IPS DF 6.9 (cell line): Measurements from ENCODE around the gene CYB5A.

Experiments
- DNase-seq: peaks from one replicate; pipeline ENCODE4 v3.0.0-alpha.2; 2013; ENCODE audit warnings: low read depth, low spot score
- H3K27ac ChIP-seq: one replicate; pipeline ENCODE4 v1.5.1; 2013; ENCODE audit warnings: low read length, control low read depth
- H3K27me3 ChIP-seq: 2 replicates; pipeline ENCODE4 v1.6.1; 2013; ENCODE audit warnings: mild to moderate bottlenecking, low read length; ENCODE audit not compliant: control insufficient read depth, insufficient read depth
- H3K36me3 ChIP-seq: 2 replicates; pipeline ENCODE4 v1.6.1; 2013; ENCODE audit warnings: low read length; ENCODE audit not compliant: control insufficient read depth, insufficient read depth
- H3K4me1 ChIP-seq: 2 replicates; pipeline ENCODE4 v1.6.1; 2013; ENCODE audit warnings: low read length; ENCODE audit not compliant: control insufficient read depth, insufficient read depth
- H3K4me3 ChIP-seq: 2 replicates; pipeline ENCODE4 v1.5.1; 2013; ENCODE audit warnings: mild to moderate bottlenecking, low read length
- H3K9me3 ChIP-seq: 2 replicates; pipeline ENCODE4 v1.6.1; 2013; ENCODE audit warnings: low read length, inconsistent platforms; ENCODE audit not compliant: control insufficient read depth, insufficient read depth
- WGBS: extraction: QIAGEN DNeasy Blood & Tissue Kit; methylation state at CpG from one replicate; pipeline ENCODE4 v1.1.7; 2013; ENCODE audit warnings: mixed read lengths, missing lambda C conversion rate; ENCODE audit not compliant: insufficient read length, insufficient coverage; 5-methylcytosine and 5-hydroxymethylcytosine counted together

Gene CYB5A

GRCh38 chr18:74233933-74234325, 57.8 kb downstream of the CYB5A start:
- no peak for DNase-seq
- no CpG with 5 or more reads among the region's 3 CpGs for WGBS
- H3K27me3 ChIP-seq = no peaks in the 10 kb centered on the region
- H3K27ac ChIP-seq = no peak overlapping the region
- 0 out of 2 replicates have a peak, but pooled peaks cover 1% of the 10 kb centered on the region for H3K4me1 ChIP-seq
- no peaks in the 10 kb centered on the region for H3K36me3 ChIP-seq
- no peaks in the 10 kb centered on the region for H3K9me3 ChIP-seq
- H3K4me3 ChIP-seq = no peak overlapping the region

GRCh38 chr18:74230922-74231714, 60.6 kb downstream of the CYB5A start:
- Histone ChIP-seq H3K4me1 (no peaks in the 10 kb centered on the region), H3K4me3 (no peak overlapping the region), H3K27me3 (no peaks in the 10 kb centered on the region), H3K9me3 (no peaks in the 10 kb centered on the region), H3K27ac (no peak overlapping the region), H3K36me3 (no peaks in the 10 kb centered on the region)
- DNase-seq = no peak
- WGBS = no CpG with 5 or more reads among the region's 7 CpGs

GRCh38 chr18:74229891-74230290, 61.9 kb downstream of the CYB5A start:
- WGBS = no CpG with 5 or more reads among the region's 10 CpGs
- Histone ChIP-seq H3K27ac (no peak overlapping the region), H3K9me3 (no peaks in the 10 kb centered on the region), H3K27me3 (no peaks in the 10 kb centered on the region), H3K36me3 (no peaks in the 10 kb centered on the region), H3K4me3 (no peak overlapping the region), H3K4me1 (no peaks in the 10 kb centered on the region)
- no peak for DNase-seq

GRCh38 chr18:74229005-74229404, 62.8 kb downstream of the CYB5A start:
- no CpG with 5 or more reads among the region's 3 CpGs for WGBS
- DNase-seq = no peak
- Histone ChIP-seq H3K27me3 (no peaks in the 10 kb centered on the region), H3K4me3 (no peak overlapping the region), H3K9me3 (no peaks in the 10 kb centered on the region), H3K27ac (no peak overlapping the region), H3K36me3 (no peaks in the 10 kb centered on the region), H3K4me1 (no peaks in the 10 kb centered on the region)

- Histone ChIP-seq H3K27me3 (no peaks in the 10 kb centered on the region), H3K4me3 (no peak overlapping the region), H3K4me1 (no peaks in the 10 kb centered on the region), H3K36me3 (no peaks in the 10 kb centered on the region), H3K9me3 (no peaks in the 10 kb centered on the region), H3K27ac (no peak overlapping the region)
- WGBS = no CpG with 5 or more reads among the region's 5 CpGs
- no peak for DNase-seq
Observed at GRCh38 chr18:74228312-74228711, 63.5 kb downstream of the CYB5A start.

- no CpG with 5 or more reads among the region's 10 CpGs for WGBS
- Histone ChIP-seq H3K4me1 (no peaks in the 10 kb centered on the region), H3K9me3 (no peaks in the 10 kb centered on the region), H3K36me3 (no peaks in the 10 kb centered on the region), H3K27ac (no peak overlapping the region), H3K27me3 (no peaks in the 10 kb centered on the region), H3K4me3 (no peak overlapping the region)
- DNase-seq = no peak
Observed at GRCh38 chr18:74226666-74227065, 65.1 kb downstream of the CYB5A start.

GRCh38 chr18:74226156-74226555, 65.6 kb downstream of the CYB5A start:
- no CpG with 5 or more reads among the region's 4 CpGs for WGBS
- no peak overlapping the region for H3K27ac ChIP-seq
- H3K36me3 ChIP-seq = no peaks in the 10 kb centered on the region
- no peaks in the 10 kb centered on the region for H3K4me1 ChIP-seq
- no peak overlapping the region for H3K4me3 ChIP-seq
- H3K9me3 ChIP-seq = no peaks in the 10 kb centered on the region
- DNase-seq = no peak
- no peaks in the 10 kb centered on the region for H3K27me3 ChIP-seq

- no peaks in the 10 kb centered on the region for H3K27me3 ChIP-seq
- WGBS = no CpG with 5 or more reads among the region's 5 CpGs
- H3K4me1 ChIP-seq = no peaks in the 10 kb centered on the region
- no peaks in the 10 kb centered on the region for H3K9me3 ChIP-seq
- no peak overlapping the region for H3K4me3 ChIP-seq
- H3K27ac ChIP-seq = no peak overlapping the region
- no peak for DNase-seq
- H3K36me3 ChIP-seq = no peaks in the 10 kb centered on the region
Observed at GRCh38 chr18:74225193-74225840, 66.4 kb downstream of the CYB5A start.

GRCh38 chr18:74222710-74223494, 68.9 kb downstream of the CYB5A start:
- H3K27ac ChIP-seq = no peak overlapping the region
- no peak overlapping the region for H3K4me3 ChIP-seq
- H3K27me3 ChIP-seq = no peaks in the 10 kb centered on the region
- no CpG with 5 or more reads among the region's 7 CpGs for WGBS
- H3K9me3 ChIP-seq = no peaks in the 10 kb centered on the region
- no peaks in the 10 kb centered on the region for H3K36me3 ChIP-seq
- no peaks in the 10 kb centered on the region for H3K4me1 ChIP-seq
- DNase-seq = no peak

- WGBS = no CpG with 5 or more reads among the region's 9 CpGs
- Histone ChIP-seq H3K9me3 (no peaks in the 10 kb centered on the region), H3K27ac (no peak overlapping the region), H3K36me3 (no peaks in the 10 kb centered on the region), H3K27me3 (no peaks in the 10 kb centered on the region), H3K4me1 (no peaks in the 10 kb centered on the region), H3K4me3 (no peak overlapping the region)
- no peak for DNase-seq
Observed at GRCh38 chr18:74221081-74221480, 70.7 kb downstream of the CYB5A start.
